GM21619 (cell line): ENCODE measurements around the gene METTL25B.
A peak's percentile ranks its signal among the peaks of the same experiment; 100 is the strongest.

Source experiments
- ATAC-seq: cut with Tn5 transposase; IDR thresholded peaks from one replicate; pipeline ENCODE4 v1.9.1; 2021; ENCODE audit not compliant: unreplicated experiment

METTL25B gene

DNA sequence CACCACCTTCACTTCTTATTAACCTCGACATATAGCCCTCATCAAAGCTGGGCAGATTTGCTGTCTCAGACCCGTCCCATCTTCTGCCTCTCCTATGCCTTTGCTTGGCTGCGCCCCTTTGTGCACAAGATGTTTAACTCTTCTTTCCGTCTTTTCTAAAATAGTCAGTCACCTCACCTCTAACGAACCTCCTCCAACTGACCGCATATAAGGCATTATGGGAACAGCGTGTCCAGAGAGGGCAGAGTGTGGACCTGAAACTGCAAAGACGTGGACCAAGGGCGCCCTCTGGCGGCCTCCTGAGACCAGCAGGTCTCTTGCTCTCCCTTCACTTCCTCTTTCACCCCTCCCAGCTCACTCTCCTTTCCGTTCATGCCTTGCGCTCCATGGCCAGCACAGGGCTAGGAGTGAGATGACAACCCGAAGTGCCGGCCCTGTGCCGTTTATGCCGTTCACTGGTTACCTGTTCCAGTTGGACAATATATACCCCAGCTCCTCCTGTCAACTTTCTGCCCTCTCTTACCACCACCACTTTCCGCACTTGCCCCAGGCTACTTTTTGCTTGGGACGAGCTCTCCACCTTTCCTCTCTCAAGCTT lies 2.5 kb upstream of the METTL25B start:
- ATAC-seq = peak; percentile 34

DNA sequence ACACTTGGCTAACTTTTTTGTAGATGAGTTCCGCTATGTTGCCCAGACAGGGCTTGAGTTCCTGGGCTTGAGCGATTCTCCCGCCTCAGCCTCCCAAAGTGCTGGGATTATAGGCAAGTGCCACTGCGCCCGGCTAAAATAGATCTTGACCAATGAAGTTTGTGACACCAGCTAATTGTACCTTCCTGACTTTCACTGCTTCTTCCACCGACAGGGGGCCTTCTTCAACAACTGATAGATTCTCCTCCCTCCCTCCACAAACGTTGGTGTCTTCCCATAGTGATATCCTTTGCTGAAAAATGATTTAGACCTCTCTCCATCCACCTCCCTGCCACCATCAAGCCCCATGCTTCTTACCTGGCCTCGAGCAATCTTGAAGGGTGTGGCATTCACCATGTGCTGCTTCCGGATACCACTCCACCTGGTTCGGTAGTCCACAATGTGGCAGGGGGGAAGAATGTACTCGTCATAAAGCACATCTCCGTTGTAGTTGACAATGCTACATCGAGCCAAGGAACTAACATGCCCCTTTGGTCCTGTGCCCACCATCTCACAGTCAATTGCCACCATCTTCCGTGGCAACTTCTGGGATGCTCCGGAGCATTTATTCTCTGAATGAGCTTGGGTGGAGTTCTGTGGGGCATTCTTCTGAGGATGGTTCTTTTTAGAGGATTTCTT lies 1.6 kb upstream of the METTL25B start:
- no peak for ATAC-seq

DNA sequence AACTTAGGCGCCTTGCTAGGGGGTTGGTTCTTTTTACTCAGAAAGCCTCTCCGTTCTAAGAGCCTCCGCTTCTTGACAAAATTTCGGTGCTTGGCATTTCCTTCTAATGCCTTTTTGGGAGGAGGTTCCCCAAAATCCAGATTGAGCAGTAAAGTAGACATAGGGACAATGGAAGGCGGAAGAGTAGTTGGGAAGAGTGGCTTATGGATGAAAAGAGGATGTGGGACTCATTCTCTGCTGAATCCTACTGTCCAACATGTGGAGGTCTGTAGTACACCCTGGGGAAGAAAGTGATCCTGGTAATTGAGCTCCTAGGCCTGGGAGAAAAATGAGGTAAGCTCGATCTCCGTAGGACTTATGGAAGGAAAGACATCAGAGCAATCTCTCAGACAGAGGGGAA lies 777 bp upstream of the METTL25B start:
- ATAC-seq = no peak

DNA sequence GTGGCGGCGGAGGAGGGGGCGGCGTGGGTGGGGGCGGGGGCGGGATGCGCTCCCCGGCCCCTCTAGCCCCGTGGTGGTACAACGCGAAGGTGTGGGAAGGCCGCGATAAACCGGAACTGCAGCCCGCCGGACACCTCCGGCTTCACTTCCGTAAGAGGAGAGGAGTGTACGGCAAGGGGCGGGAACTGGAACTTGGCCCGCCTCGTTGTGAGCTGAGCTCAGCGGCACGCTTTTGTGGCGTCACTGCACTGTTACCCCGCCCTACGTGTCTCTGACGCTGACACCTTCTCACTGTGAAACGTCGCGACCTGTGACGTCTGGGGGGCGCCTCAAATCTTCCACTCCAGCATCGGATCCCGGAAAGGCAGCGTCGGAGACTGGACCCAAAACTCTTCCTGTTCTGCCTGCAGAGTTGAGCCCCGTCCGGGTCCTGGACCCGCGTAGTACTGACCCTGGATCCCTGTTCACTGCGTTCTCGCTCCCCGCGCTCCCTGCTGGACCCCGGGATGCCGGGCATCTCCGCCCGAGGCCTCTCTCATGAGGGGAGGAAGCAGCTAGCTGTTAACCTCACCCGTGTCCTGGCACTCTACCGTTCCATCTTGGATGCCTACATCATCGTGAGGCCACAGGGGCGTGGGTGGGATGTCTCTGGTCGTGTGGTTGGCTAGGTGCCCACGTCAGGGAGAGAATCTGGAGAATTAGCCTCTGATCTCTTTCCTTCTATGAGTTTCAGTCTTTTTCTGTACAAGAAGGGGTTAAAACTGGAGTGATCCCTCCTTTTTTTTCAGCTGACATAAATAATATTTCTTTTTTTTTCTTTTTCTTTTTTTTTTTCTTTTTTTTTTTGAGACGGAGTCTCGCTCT lies 562 bp downstream of the METTL25B start, which contains the start of gene ISG20L2:
TSS of gene ISG20L2 (minus strand) at position 168 of the 864 bp plus-strand sequence. CDS start 1,114 bp downstream, outside the sequence.
- ATAC-seq = peak; percentile 80

DNA sequence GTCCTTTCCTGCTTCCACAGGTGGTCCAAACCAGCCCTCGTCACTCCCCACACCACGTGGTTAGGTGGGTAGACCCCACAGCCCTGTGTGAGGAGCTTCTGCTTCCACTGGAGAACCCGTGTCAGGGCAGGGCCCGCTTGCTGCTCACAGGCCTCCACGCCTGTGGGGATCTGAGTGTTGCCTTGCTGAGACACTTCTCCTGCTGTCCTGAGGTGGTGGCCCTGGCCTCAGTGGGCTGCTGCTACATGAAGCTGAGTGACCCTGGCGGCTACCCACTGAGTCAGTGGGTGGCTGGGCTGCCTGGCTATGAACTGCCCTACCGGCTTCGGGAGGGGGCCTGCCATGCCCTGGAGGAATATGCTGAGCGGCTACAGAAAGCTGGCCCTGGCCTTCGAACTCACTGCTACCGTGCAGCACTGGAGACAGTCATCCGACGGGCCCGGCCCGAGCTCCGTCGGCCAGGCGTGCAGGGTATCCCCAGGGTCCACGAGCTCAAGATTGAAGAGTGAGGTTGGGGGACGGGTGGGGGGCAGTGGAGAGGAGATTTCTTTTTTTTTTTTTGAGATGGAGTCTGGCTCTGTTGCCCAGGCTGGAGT lies 5.8 kb downstream of the METTL25B start:
- ATAC-seq = no peak

DNA sequence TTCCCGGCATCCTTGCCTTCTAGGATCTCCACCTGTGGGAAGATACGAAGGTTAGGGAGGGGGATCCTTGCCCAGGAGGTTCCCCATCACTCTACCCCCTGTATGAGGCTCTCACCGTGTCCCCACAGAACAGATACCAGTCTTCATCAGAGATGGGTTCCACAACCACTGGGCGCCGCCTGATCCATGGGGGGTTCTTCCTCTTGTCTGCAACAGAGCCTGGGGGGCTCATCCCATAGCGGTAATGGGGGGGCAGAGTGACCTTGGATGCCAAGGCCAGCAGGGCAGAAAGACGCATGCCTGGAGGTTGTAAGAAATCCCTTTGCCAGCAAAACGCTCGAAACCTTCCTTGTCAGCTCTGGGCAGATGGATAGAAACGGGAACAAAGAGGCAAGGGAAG lies 10.1 kb downstream of the METTL25B start:
- ATAC-seq = no peak

DNA sequence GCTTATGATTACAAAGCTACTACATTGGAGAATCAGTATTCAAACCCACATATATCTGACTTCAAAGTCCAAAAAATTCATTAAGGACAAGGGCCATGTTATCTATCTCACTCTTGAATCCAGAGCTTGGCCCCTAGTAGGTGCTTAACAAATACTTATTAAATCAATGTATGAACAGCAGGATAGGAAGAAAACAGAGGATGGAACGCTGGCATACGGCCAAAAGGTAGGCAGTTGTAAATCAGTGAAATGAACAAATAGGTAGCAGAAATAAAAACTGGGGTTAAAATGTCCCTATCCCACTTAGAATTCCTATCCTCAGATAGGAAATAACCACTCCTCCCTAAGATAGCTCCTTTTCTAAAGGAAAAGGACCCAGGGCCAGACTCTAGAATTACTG lies 10.6 kb downstream of the METTL25B start:
- ATAC-seq = no peak

DNA sequence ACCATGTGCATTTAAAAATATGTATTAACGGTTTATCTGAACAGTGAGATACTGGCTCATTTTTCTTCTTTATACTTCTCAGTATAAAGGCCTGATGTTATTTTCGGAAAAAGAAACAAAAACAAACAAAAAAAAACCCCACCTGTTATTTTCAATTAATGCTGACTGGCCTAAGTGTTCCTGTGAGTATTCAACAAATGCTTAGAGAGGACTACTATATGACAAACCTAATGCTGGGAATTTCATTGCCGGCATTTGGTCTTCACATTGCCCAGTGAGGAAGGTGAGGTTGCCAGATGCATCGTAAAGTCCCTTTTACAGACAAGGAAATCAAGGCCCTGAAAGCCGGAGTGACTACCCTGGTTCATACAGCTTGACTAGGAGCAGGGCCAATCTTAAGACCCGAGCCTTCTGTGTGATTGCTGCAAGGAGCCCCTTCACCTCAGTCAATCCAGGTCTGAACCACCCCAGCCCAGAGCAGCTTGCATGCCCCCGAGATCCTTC lies 12.0 kb downstream of the METTL25B start:
- ATAC-seq = no peak

DNA sequence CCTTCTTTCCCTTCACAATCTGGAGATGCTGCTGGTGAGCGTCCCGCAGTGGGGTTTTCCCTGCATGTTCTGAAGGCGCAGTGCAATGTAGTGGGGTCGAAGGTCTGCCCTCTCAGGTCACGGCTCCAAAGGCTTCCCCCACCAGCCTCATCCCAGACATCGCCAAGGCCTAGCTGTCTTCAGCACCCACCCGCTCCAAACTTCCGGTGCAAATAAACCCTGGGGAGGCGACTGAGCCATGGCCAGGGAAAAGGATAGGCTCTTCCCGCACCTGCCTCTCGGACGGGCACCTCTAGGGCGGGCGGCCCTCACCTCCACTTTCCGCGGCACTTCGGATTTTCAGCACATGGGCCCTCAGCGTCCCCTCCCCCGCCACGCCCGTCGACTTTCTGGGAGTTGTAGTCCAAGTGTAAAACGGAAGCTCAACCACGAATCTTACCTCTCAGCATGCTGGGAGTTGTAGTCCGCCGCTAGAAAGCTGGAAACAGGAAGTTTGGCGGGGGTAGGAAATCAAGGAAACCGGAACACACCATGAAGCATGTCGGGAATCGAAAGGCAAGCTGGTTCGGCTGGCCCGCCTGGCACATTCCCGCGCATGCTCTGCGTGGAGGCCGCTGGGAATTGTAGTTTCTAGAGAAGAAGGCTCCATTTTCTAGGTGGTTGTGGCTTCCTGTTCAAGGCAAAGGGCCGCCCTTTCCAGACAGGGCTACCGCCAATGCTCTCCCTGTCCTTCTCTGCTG lies 12.6 kb downstream of the METTL25B start, which contains the start of gene MRPL24:
TSS of gene MRPL24 (minus strand) at position 348 of the 740 bp plus-strand sequence. CDS start 2,384 bp downstream, outside the sequence.
- peak; percentile 74 for ATAC-seq

DNA sequence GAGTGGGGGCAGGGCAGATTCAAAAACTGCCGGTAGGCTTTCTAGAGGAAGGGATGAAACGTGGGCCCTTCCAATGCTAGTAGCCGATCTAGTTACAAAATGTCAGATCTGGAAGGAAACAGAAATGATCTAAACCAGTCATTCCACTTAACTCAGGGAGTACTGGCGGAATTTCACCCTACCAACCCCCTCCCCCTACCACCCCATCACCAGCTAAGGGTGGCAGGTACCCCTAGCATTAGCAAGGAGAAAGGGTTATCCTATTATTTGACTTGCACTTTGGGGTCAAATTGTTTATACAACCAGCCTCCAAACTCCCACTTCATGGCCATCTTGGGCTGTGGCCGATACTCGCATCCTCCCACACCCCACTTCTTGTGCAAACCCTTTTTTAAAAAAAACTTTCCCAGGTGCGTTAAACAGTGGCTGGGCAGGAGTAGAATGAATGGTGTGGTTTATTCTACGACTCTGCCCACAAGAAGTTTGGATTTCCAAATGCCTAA lies 13.3 kb downstream of the METTL25B start:
- no peak for ATAC-seq

DNA sequence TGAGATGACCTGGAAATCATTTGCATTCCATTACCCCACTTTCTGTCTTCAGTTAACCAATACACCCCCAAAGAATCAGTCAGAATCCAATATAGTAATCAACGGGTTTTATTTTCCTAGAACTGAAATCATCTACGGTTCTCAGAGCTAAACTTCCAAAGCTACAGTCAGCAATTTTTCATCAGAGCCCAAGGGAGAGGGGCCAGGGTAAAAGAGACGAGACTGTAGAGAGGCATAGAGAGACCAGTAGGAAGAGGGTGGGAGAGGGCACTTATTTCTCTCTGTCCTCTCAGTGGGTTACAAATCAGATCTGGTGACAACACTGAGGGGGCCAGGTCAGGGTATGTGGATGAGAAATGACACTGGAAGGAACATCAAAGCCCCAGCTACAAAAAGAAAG lies 13.7 kb downstream of the METTL25B start:
- no peak for ATAC-seq

DNA sequence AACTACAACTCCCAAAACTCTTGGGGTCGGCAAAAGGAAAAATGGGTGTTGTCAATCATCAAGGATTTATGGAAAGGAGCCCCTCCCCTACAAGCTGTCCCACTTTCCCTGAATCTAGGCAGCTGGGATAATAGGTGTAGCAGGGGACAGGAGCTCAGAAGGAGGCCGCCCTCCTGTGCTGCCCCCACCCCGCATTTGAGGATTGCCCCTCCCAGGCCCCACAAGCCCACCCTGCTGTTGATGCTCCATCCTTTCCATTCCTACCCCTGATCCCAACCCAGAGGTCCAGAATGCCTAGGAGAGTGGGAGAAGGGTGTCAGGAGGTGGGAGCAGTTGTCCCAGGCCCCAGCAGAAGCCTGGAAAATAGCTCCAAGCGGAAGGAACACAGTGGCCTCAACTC lies 14.5 kb downstream of the METTL25B start:
- no peak for ATAC-seq

DNA sequence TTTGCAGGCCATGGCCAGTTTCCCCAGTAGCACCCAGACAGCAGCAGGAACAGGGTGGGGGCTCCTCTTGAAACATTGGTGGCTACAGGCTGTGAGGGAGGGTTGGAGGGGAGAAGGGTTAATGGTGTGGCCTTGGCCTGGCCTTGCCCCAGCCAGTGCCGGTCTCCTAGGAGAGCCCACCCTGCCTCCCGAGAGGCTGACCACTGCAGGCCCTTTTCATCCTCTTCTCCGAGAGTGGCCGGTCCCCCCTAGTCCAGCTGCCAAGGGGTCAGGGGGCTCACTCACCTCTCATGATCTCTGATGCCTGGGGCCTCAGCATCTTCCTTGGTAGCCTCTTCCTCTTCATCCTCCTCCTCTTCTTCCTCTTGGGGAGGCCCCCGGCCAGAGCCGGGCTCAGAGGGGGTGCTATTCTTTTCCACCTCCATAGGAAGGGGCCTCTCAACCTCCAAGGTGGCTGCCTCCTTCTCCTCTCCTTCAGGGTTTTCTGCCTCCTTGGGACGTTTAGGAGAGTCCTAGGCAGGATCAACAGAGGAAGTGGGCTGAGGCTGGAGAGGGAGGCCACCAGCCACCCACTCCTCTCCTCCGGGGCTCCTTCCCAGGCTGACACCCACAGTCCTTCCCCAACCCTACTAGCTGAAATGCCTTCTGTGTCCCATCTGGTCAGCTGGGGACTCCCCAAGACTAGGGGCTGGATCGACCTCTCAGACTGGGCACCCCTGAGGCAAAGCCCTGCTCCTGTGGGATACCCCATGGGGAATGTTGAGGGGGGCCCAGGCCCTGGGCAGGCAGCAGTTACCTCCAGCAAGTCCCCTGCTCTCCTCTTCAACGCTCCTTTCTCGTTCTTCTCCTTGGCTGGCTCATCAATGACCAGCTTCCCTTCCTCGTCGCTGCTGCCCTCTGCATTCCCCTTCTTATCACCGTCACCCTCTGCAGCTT lies 15.4 kb downstream of the METTL25B start:
- ATAC-seq = no peak

DNA sequence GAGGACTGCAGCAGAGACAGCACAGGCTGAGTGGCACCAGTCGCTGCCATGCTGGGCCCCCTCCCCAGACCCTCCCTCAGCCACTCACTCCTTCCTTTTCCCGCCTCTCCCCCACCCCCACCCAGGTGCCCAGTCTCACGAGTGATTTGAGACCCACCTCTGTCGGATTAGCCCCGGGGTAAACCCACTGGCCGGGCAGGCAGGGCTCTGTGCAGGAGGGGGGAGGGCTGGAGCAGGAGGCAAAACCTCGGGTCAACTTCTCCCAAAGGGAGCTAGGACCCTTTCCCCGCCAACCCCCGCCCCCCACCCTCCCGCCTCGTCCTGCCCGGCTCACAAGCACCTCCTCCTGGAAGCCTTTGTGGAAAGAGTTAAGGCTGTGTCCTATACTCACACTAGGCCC lies 16.1 kb downstream of the METTL25B start:
- no peak for ATAC-seq

DNA sequence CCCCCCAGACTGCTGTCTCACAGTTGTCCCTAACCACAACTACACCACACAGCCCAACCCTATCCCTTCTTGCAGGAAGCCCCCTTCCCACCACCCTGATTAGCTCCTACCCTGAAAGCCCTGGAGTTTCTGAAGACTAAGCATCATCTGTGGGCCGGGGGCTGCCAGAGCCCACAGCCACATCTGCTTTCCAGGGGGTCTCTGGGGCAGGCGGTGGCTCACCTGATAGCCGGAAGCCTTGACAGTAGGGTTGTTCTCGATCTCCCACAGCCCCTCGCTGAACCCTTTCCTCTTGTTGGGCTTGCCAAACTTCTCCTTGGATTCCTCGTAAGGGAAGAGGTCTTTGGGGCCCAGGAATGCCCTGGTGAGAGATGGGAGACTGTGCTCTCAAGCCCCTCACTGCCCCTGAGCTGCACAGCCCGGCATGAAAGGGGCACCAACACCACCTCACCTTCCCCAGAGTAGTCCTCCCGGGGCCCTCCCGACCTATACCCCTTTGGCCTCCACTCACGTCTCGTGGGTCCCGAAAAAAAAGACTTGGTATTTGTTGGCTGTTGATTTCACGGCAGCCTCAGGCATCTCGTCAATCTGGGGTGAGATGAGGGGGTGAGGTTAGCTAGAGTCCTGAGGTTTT lies 16.6 kb downstream of the METTL25B start:
- ATAC-seq = no peak

DNA sequence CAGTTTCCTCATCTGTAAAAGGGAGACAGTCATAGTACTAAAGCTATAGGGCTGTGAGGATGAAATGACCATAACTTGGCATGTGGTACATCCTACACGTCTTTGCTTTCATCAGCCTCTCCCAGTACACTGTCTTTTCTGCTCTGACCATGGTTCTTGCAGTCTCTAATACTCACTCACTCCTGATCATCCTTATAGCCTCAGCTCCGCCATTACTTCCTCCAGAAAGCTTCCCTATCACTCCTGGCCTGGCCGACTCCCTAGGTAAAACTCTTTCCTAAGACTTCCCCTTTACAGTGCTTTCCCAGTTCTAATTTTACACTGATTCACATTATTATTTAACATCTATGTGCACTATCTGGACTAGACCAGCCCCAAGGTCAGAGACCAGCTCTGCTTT lies 17.6 kb downstream of the METTL25B start:
- no peak for ATAC-seq

DNA sequence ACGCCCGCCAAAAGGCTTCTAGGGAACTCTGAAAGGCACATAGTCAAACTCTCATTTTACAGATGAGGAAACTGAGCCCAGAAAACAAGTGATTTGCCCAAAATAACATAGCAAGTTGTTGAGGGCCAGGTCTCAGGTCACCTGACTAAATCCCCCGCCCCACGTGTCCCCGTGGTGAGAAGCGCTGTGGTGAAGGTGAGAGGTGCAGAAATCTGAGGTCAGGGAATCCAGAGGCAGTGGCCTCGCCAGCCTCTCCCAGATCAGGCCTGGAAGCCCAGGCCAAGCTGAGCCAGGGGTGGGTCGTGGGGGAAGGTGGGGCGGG lies 18.1 kb downstream of the METTL25B start:
- no peak for ATAC-seq

DNA sequence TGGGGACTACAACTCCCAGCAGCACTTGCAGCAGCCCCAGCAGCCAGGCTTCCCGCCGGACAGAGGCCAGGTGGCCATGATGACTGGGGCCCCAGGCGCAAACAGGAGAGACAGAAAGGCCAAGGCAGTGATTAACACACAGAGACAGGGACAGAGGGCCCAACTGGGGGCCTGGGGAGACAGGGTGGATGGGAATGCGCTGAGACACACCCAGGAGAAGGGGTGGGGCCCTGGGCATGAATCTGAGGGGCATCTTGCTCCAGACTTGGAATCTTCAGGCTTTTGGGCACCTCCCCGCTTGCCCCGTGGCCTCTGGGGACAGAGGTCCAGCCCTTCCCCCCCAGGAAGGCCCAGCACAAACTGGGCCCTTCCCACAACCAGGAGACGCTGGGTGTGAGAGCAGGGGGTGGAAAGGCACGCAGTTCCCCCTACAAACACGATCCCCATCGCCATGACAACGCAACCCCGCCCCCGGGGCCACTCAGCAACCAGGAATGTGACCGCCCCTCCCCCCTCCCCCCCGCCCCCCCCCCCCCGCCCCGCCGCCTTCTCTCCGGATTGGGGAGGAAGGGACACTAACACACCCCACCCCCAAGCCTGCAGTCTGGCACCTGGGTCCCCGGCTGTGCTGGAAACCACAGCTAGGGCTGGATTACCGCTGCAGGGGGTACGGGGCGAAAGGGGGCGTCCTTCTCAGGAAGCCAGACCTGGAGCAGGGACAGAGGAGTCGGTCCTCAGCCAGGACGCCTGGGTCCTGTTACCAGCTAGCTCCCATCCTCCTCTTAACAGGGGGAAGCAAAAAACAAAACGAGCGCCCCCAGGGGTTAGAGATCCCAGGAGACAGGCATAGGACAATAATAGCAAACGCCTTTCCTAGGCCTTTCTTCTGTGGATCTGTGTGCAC lies 18.7 kb downstream of the METTL25B start:
- ATAC-seq = no peak
